PFSK-1 (cell line): ENCODE measurements around the gene PTN.

Experiments used
- FOXP2 ChIP-seq: optimal IDR thresholded peaks from 2 replicates; pipeline ENCODE3; 2011; ENCODE audit warnings: borderline replicate concordance, control low read depth, inconsistent platforms; ENCODE audit not compliant: insufficient read depth; ENCODE audit errors: extremely low read length, extremely low read depth
- POLR2AphosphoS5 ChIP-seq: IDR thresholded peaks from 2 replicates; pipeline ENCODE4 v1.6.1; 2012; ENCODE audit warnings: low read depth, mild to moderate bottlenecking, control low read depth, low read length, moderate library complexity
- SIN3A ChIP-seq: IDR thresholded peaks from 2 replicates; pipeline ENCODE4 v1.6.1; 2012; ENCODE audit warnings: mild to moderate bottlenecking, low read length, moderate library complexity, borderline replicate concordance; ENCODE audit not compliant: insufficient read depth
- TAF1 ChIP-seq: IDR thresholded peaks from 2 replicates; pipeline ENCODE4 v1.6.1; 2012; ENCODE audit warnings: low read length, control low read depth, borderline replicate concordance; ENCODE audit not compliant: insufficient read depth
- TF ChIP-seq, protein P1 (sequence below), 2 experiments: IDR thresholded peaks; 2 replicates each; pipeline versions ENCODE4 v1.6.1 to v1.8.0; 2011 to 2012; ENCODE audit warnings: low read depth in 2 of 2, low read length in 2 of 2, control low read depth in 1 of 2, inconsistent platforms in 1 of 2, mild to moderate bottlenecking in 1 of 2, moderate library complexity in 1 of 2; ENCODE audit not compliant: insufficient read depth in 1 of 2

PTN gene

GRCh38 chr7:137373507-137373906 lies 30.0 kb upstream of the PTN start:
- TF ChIP-seq POLR2AphosphoS5 (no peak), TAF1 (no peak), FOXP2 (no peak), SIN3A (no peak)
- TF ChIP-seq, protein P1, sequence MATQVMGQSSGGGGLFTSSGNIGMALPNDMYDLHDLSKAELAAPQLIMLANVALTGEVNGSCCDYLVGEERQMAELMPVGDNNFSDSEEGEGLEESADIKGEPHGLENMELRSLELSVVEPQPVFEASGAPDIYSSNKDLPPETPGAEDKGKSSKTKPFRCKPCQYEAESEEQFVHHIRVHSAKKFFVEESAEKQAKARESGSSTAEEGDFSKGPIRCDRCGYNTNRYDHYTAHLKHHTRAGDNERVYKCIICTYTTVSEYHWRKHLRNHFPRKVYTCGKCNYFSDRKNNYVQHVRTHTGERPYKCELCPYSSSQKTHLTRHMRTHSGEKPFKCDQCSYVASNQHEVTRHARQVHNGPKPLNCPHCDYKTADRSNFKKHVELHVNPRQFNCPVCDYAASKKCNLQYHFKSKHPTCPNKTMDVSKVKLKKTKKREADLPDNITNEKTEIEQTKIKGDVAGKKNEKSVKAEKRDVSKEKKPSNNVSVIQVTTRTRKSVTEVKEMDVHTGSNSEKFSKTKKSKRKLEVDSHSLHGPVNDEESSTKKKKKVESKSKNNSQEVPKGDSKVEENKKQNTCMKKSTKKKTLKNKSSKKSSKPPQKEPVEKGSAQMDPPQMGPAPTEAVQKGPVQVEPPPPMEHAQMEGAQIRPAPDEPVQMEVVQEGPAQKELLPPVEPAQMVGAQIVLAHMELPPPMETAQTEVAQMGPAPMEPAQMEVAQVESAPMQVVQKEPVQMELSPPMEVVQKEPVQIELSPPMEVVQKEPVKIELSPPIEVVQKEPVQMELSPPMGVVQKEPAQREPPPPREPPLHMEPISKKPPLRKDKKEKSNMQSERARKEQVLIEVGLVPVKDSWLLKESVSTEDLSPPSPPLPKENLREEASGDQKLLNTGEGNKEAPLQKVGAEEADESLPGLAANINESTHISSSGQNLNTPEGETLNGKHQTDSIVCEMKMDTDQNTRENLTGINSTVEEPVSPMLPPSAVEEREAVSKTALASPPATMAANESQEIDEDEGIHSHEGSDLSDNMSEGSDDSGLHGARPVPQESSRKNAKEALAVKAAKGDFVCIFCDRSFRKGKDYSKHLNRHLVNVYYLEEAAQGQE (IDR thresholded peaks at IDR 0.05; ENCODE audit: insufficient read depth in 1 of 2, low read depth in 2 of 2, low read length in 2 of 2), result no peak

DNA sequence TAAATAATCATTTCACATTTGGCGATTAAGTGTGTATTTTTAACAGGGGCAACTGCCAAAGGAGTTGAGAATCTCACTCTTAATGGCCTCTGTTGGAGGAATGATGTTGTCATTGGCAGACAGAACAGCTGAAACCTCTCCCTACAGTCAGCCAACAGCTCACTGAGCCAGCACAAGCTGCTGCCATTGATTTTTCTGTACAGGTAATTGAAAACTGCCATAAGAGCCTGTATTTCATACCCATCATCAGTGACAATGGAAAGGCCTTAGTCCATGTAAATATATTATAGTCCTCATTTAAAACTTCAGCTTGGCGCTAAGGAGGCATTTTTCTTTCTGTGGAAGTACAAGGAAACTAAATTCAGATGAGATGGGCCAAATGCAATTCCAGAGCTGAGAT lies 28.1 kb upstream of the PTN start:
- TF ChIP-seq FOXP2 (no peak), POLR2AphosphoS5 (no peak), SIN3A (no peak), TAF1 (no peak)
- TF ChIP-seq, protein P1 (IDR thresholded peaks at IDR 0.05; ENCODE audit: insufficient read depth in 1 of 2, low read depth in 2 of 2, low read length in 2 of 2), result no peak

- no peak for TF ChIP-seq POLR2AphosphoS5
- TF ChIP-seq TAF1, result no peak
- TF ChIP-seq, protein P1 (IDR thresholded peaks at IDR 0.05; ENCODE audit: insufficient read depth in 1 of 2, low read depth in 2 of 2, low read length in 2 of 2), result no peak
- TF ChIP-seq FOXP2, result no peak
- no peak for TF ChIP-seq SIN3A
Measured at GRCh38 chr7:137366995-137367394, 23.5 kb upstream of the PTN start.

DNA sequence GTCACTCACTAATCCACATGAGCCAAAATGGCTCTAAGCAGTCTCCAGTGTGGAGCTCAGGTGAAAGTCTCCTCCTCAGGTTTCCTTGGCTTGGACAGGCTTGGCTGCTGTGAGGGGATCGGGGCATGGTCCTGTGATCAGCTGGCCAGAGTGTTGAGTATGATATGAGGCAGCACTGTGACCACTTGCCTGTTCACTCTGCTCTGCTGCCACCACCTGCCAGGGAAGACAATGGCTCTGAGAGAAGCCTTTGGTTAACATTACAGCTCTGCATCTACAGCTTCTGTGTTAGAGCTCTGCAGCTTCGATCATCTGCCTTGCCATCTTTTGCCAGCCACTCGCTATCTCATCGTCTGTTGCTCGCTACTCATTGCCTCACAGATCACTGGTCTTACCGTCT lies 20.1 kb upstream of the PTN start:
- no peak for TF ChIP-seq FOXP2
- TF ChIP-seq, protein P1 (IDR thresholded peaks at IDR 0.05; ENCODE audit: insufficient read depth in 1 of 2, low read depth in 2 of 2, low read length in 2 of 2), result no peak
- no peak for TF ChIP-seq TAF1
- TF ChIP-seq POLR2AphosphoS5, result no peak
- TF ChIP-seq SIN3A, result no peak

GRCh38 chr7:137360087-137360679 lies 16.6 kb upstream of the PTN start:
- TF ChIP-seq TAF1 (no peak), FOXP2 (no peak), POLR2AphosphoS5 (no peak), SIN3A (no peak)
- TF ChIP-seq, protein P1 (IDR thresholded peaks at IDR 0.05; ENCODE audit: insufficient read depth in 1 of 2, low read depth in 2 of 2, low read length in 2 of 2), result no peak
